ENCODE results near the gene GEMIN7. TPM values are rescaled to one million over a fixed set of nuclear protein-coding genes. Genes with fewer than 3 reads are reported as not detected.

The GEMIN7 gene
- total RNA-seq: 16.1 TPM
- long read RNA-seq, transcript GEMIN7-204 (3 exons, 576 nt): major isoform, 5 of 10 reads
- long read RNA-seq, partial matches to known transcripts: 1 of 10 reads
- long read RNA-seq, other reads (novel, unspliced or antisense): 0 of 10 reads

DNA sequence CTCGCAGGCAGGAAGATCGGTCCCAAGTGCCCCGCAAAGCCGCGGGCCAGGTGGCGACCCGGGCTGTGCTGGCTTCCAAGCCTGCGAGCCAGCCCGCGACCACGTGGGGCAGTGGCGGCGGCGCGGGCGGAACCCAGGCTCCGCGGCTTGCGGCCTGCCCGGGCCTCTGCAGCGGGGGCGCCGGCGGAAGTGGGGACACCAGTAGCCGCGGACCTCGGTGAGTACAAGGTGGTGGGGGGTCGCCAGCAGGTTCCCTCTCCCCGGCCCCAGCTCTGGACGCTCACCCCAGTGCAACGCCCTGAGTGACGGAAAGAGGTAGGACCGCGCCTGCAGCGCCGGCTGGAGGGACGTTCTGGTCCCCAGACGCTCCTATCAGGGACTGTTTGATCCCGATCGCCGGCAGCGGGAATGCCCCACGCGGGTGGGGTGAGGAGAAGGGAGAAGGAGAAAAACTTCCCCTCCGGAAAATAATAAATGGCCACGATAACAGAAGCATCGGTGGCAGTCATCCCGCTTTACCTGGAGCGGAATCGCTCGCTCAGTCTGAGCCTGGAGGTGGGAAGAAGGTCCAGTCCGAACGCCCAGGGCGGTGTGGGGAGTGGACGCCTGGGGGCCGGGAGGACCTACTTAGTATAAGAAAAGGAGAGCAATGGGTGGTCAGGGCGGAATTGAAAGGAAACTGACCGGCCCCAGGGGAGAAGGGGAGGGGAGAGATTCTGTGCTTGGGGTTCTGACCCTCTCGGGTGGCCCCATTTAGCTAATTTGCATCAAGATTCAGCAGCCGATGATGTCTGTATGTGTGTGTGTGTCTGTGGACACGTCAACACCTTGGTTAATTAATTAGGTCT is at the start of gene GEMIN7:
Gene GEMIN7, plus strand, starts transcription at position 198 of the 848 bp plus-strand sequence. CDS start 10,855 bp downstream, outside the sequence.
- peak; percentile 81 to 82 for ATAC-seq
- H3K4me1 ChIP-seq: peaks cover 47% of the 10 kb centered on the region

GRCh38 chr19:45030825-45031224 is 48.2 kb upstream of the GEMIN7 start:
- no peaks in the 10 kb centered on the region for H3K27me3 ChIP-seq (ENCODE audit: low read depth)
- intact Hi-C loops (cut with DNase I): no loop called here
- H3K4me3 ChIP-seq: no peak overlapping the region
- H3K9me3 ChIP-seq: no peaks in the 10 kb centered on the region
- H3K4me1 ChIP-seq: no peaks in the 10 kb centered on the region
- no peak for TF ChIP-seq CTCF (IDR thresholded peaks at IDR 0.05)
- no peak overlapping the region for H3K27ac ChIP-seq
- ATAC-seq (no peak), DNase-seq (no peak)
- H3K36me3 ChIP-seq: peaks cover 85% of the 10 kb centered on the region

More for the DNA sequence above, at the start of gene GEMIN7:
- no peaks in the 10 kb centered on the region for H3K9me3 ChIP-seq
- peak; percentile 30 for TF ChIP-seq CTCF (IDR thresholded peaks at IDR 0.05)
- peak within 1 kb of the TSS; percentile 99 for H3K4me3 ChIP-seq
- H3K27ac ChIP-seq: peak within 1 kb of the TSS; percentile 80
- peaks cover 19% of the 10 kb centered on the region for H3K36me3 ChIP-seq
- peak; percentile 81 for DNase-seq
- intact Hi-C loops (cut with DNase I): no loop called here
- H3K27me3 ChIP-seq (ENCODE audit: low read depth): no peaks in the 10 kb centered on the region

DNA sequence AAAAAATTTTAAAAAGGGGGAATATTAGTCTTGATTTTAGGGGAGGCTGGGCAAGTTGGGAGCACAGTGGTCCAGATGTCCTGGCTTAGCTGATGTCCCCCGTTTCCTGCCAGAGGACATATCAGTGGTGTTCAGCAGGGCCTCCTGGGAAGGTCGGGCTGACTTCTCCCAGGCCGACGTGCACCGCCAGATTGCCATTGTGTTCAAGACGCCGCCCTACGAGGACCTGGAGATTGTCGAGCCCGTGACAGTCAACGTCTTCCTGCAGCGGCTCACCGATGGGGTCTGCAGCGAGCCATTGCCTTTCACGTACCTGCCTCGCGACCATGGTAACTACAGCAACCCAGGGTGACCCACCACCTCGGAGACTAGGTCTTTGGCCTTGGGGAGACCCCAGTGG is 46.6 kb upstream of the GEMIN7 start:
- Histone ChIP-seq H3K9me3 (no peaks in the 10 kb centered on the region), H3K4me1 (no peaks in the 10 kb centered on the region), H3K27me3 (ENCODE audit: low read depth) (no peaks in the 10 kb centered on the region), H3K27ac (no peak overlapping the region), H3K36me3 (peaks cover 81% of the 10 kb centered on the region), H3K4me3 (no peak overlapping the region)
- no peak for TF ChIP-seq CTCF (IDR thresholded peaks at IDR 0.05)
- DNase-seq (no peak), ATAC-seq (no peak)
- intact Hi-C loops (cut with DNase I): no loop called here

DNA sequence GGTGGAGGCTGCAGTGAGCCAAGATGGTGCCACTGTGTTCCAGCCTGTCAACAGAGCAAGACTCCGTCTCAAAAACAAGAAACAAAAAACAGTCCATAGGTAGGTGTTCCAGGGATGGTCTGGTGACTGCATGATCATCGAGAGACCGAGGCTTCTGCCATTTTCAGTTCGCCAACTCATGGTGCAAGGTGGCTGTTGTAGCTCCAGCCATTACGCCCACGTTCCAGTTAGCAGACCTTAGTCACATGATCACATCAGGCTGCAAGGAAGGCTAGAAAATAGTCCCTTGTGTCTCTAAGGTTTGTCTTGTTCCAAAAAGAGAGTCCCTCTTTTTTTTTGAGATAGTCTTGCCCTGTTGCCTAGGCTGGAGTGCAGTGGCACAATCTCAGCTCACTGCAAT is 43.3 kb upstream of the GEMIN7 start:
- H3K9me3 ChIP-seq: no peaks in the 10 kb centered on the region
- H3K4me3 ChIP-seq: no peak overlapping the region
- no peaks in the 10 kb centered on the region for H3K27me3 ChIP-seq (ENCODE audit: low read depth)
- no peak overlapping the region for H3K27ac ChIP-seq
- ATAC-seq (no peak), DNase-seq (no peak)
- no peak for TF ChIP-seq CTCF (IDR thresholded peaks at IDR 0.05)
- peaks cover 63% of the 10 kb centered on the region for H3K36me3 ChIP-seq
- intact Hi-C loops (cut with DNase I): no loop called here
- peaks cover 21% of the 10 kb centered on the region for H3K4me1 ChIP-seq

DNA sequence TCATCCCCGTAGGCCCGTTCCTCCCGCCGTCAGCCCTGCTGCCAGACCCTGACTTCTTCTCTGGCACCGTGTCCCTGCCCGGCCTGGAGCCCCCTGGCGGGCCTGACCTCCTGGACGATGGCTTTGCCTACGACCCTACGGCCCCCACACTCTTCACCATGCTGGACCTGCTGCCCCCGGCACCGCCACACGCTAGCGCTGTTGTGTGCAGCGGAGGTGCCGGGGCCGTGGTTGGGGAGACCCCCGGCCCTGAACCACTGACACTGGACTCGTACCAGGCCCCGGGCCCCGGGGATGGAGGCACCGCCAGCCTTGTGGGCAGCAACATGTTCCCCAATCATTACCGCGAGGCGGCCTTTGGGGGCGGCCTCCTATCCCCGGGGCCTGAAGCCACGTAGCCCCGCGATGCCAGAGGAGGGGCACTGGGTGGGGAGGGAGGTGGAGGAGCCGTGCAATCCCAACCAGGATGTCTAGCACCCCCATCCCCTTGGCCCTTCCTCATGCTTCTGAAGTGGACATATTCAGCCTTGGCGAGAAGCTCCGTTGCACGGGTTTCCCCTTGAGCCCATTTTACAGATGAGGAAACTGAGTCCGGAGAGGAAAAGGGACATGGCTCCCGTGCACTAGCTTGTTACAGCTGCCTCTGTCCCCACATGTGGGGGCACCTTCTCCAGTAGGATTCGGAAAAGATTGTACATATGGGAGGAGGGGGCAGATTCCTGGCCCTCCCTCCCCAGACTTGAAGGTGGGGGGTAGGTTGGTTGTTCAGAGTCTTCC is 41.5 kb upstream of the GEMIN7 start:
- no peak for TF ChIP-seq CTCF (IDR thresholded peaks at IDR 0.05)
- no peak overlapping the region for H3K27ac ChIP-seq
- DNase-seq: no peak
- no peaks in the 10 kb centered on the region for H3K27me3 ChIP-seq (ENCODE audit: low read depth)
- intact Hi-C loops (cut with DNase I): no loop called here
- H3K9me3 ChIP-seq: no peaks in the 10 kb centered on the region
- peaks cover 66% of the 10 kb centered on the region for H3K36me3 ChIP-seq
- peaks cover 31% of the 10 kb centered on the region for H3K4me1 ChIP-seq
- no peak overlapping the region for H3K4me3 ChIP-seq
- ATAC-seq: no peak

Measured in lower lobe of right lung (tissue), 2 donors.